ENCODE measurements around the gene UPK2.
A peak's percentile ranks its signal among the peaks of the same experiment; 100 is the strongest.

DNA sequence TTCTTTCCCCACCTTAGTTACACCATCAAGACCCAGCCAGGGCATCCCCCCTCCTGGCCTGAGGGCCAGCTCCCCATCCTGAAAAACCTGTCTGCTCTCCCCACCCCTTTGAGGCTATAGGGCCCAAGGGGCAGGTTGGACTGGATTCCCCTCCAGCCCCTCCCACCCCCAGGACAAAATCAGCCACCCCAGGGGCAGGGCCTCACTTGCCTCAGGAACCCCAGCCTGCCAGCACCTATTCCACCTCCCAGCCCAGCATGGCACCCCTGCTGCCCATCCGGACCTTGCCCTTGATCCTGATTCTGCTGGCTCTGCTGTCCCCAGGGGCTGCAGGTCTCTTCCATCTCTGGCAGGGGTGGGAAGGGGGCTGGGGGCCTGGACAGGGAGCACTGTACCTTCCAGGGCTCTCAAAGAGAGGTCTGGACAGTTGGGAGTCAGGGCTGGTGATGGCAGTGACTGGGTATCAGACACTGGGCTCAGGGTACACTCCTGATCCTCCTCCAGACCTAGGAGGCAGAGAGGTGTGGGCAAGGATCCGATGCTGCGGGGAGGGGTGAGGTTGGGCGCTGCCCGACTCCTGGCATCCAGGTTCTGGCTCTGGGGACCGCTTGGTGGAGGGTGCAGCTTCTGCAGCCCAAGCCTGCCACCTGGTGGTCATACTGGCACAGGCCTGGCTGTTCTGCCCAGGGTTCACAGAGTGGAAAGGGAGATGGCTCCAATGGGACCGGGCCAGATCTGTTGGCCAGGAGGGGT lies at the start of gene UPK2:
- TF ChIP-seq FOXP2 (optimal IDR thresholded peaks at IDR 0.05; ENCODE audit: borderline replicate concordance, extremely low read depth, extremely low read length, insufficient read depth) (peak; percentile 83), SIN3A (IDR thresholded peaks at IDR 0.05; ENCODE audit: borderline replicate concordance, insufficient read depth, low read length) (no peak)
- TF ChIP-seq, protein P1, sequence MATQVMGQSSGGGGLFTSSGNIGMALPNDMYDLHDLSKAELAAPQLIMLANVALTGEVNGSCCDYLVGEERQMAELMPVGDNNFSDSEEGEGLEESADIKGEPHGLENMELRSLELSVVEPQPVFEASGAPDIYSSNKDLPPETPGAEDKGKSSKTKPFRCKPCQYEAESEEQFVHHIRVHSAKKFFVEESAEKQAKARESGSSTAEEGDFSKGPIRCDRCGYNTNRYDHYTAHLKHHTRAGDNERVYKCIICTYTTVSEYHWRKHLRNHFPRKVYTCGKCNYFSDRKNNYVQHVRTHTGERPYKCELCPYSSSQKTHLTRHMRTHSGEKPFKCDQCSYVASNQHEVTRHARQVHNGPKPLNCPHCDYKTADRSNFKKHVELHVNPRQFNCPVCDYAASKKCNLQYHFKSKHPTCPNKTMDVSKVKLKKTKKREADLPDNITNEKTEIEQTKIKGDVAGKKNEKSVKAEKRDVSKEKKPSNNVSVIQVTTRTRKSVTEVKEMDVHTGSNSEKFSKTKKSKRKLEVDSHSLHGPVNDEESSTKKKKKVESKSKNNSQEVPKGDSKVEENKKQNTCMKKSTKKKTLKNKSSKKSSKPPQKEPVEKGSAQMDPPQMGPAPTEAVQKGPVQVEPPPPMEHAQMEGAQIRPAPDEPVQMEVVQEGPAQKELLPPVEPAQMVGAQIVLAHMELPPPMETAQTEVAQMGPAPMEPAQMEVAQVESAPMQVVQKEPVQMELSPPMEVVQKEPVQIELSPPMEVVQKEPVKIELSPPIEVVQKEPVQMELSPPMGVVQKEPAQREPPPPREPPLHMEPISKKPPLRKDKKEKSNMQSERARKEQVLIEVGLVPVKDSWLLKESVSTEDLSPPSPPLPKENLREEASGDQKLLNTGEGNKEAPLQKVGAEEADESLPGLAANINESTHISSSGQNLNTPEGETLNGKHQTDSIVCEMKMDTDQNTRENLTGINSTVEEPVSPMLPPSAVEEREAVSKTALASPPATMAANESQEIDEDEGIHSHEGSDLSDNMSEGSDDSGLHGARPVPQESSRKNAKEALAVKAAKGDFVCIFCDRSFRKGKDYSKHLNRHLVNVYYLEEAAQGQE (IDR thresholded peaks at IDR 0.05; ENCODE audit: insufficient read depth in 1 of 2, low read depth in 2 of 2, low read length in 2 of 2), result 0 out of 4 replicates have a peak, but pooled peaks of 1 of the 2 experiments have one; percentile 25
